ENCODE data around the gene DOK6.

DNA sequence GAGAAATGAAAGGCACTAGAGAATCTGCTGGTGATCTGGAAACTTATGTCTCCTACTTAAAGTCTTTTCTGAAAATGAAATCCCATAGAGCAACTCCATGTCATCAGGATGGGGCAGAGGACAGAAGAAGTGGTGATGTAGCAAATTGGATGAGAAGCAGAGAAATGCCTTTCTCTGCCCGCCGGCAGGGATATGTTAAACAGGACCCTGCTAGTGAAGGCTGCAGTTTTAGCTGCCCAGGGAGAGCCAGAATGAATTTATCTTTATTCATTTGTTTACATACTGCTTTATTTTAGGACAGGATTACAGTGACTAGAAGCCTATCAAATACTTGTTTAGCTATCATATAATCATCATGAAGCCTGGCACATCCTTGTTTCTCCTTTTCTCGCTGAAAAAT is 247.0 kb downstream of the DOK6 start:
- TF ChIP-seq EZH2 (IDR thresholded peaks at IDR 0.05) (no peak), EZH2phosphoT487 (IDR thresholded peaks at IDR 0.05) (no peak)
- TF ChIP-seq, protein P1, sequence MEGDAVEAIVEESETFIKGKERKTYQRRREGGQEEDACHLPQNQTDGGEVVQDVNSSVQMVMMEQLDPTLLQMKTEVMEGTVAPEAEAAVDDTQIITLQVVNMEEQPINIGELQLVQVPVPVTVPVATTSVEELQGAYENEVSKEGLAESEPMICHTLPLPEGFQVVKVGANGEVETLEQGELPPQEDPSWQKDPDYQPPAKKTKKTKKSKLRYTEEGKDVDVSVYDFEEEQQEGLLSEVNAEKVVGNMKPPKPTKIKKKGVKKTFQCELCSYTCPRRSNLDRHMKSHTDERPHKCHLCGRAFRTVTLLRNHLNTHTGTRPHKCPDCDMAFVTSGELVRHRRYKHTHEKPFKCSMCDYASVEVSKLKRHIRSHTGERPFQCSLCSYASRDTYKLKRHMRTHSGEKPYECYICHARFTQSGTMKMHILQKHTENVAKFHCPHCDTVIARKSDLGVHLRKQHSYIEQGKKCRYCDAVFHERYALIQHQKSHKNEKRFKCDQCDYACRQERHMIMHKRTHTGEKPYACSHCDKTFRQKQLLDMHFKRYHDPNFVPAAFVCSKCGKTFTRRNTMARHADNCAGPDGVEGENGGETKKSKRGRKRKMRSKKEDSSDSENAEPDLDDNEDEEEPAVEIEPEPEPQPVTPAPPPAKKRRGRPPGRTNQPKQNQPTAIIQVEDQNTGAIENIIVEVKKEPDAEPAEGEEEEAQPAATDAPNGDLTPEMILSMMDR (IDR thresholded peaks at IDR 0.05), result no peak
